CD4-positive, alpha-beta T cell treated with Interleukin-15 for 4 hours (primary cell): ENCODE measurements around the gene LRFN2.
A peak's percentile ranks its signal among the peaks of the same experiment; 100 is the strongest.

Experiments used
- DNase-seq: peaks from one replicate; pipeline ENCODE4 v3.0.0-alpha.2; 2020; ENCODE audit warnings: low spot score

LRFN2 gene

DNA sequence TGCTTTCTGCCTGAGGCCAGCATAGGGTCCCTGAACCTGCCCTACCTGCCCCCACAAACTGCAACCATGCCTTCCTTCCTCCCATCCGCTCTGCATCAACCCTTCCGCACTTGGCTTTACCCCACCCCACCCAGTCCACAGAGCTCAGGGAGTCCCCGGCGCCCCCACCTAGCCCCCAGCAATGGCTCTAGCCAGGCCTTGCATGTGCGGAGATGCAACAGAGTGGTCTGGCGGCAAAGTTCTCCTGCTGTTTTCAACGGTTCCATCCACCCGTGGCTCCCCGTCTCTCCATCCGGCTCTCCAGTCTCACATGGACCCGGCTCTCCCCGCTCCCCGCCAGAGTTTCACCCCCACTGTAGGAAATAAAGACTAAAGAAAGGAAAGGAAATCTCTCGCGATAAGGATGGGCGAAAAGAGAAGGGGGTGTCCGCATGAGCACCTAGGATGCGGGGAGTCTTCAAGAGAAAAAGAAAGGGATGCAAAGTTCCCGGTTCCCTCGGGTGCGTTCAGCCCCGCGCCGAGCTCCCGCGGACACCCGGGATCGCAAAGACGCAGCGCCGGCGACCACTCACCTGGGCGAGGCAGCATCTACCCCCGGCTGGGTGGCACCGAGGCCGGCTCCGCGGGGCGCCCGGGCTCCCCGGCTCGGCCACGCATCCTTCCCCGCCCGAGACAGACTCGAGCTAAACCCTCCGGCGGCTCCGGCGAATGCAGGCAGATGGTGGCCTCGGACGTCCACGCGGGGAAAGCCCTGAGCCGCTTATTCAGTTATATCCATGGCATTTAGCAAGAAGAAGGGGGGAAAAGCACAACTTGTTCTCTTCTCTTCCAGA, 579 bp downstream of the LRFN2 start:
- no peak for DNase-seq

DNA sequence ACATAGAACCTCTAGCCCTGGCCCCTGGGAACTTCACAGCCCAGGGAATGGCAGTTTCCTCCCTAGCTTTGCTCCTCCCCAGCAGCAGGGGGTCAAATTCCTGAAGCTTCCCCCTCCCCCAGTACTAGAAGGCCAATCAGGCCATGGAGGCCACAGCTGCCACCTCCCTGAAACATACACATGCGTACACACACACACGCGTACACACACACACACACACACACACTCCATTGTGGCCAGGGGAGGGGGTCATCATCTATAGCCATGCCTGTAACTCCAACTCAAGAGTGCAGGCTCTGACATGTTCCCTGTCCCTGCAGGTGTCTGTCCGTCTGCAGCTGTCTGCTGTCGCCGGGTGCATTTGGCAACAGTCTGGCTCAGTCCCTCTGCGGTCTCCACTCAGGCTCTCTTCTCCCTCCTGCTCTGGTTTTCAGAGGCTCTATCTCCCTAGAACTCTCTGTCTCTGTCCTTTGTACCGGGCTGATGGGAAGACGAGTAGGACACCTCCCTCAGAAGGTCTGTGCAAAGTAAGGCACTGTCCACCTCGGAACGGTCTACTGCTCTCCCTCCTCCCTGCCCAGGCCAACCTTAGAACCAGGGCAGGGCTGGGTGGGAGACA, 1.4 kb downstream of the LRFN2 start:
- no peak for DNase-seq

DNA sequence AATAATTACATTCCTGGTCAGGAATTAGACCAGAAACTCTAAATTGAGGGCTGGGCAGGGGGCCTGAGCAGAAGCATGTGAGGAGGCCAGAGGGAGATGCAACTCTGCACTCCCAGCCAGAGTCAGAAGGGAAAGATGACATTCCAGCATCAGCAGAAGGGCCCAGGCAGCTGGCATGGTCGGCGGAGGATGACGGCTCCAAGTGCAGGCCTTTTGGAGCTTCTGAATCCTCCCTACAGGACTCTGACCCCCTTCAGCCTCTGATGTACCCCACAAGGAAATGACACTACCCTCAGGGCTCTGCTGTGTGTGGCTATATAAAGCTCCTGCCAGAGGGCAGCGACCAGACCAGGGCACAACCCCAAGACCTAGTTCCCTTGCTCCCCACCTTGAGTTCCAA, 1.9 kb downstream of the LRFN2 start:
- DNase-seq = no peak

DNA sequence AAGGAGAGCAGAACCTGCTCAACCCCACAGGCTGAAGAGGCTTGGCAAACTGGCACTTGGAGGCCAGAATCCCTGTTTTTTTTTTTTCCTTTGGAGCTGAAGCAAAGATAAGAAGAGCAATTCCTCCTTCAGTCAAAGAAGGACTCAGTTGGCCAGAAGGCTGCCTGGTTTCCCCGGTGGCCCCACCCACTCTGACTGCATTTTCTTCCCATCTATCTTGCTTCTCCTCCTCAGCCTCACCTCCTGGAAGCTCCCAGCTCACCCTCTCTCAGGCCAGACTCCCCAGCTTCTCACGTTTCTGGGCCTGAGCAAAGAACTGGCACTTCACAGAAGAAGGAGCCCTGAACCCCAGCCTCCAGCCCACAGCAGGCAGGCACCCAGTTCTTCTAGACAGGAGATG, 2.4 kb downstream of the LRFN2 start:
- no peak for DNase-seq

DNA sequence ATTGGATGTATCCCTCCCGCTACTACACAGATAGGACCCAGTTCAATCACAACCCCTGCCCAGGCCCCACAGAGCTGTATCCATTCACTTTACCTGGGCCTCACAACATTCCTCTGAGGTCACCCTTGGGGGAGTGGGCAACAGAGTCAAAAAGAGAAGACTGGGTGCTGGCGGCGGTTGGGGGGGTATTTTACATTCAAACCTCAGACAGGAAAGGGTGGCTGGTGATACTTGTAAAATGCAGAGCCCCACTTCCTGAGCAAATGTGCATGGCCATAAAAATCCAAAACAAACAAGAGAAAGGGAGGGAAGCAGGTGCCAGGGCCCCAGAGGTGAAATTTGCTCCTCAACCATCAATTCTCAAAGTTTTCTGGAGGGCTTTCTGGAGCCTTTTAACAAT, 3.5 kb downstream of the LRFN2 start:
- DNase-seq = no peak

DNA sequence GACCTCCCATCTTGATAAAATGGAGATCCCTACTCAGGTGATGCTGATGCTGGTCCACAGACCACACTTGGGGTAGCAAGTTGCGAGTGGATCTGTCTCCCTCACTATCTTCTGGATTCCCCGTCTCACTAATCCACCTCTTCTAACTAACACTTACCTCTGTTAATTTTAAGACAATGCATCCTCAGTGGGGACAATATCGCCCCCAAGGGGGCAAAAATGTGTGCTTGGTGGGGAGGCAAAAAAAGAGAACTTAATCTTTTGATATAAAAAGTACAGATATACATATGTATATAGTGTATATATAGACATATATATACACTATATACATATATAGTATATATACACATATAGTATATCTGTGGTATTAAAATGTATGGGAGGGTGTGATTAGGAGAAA, 4.3 kb downstream of the LRFN2 start:
- peak; percentile 17 for DNase-seq

DNA sequence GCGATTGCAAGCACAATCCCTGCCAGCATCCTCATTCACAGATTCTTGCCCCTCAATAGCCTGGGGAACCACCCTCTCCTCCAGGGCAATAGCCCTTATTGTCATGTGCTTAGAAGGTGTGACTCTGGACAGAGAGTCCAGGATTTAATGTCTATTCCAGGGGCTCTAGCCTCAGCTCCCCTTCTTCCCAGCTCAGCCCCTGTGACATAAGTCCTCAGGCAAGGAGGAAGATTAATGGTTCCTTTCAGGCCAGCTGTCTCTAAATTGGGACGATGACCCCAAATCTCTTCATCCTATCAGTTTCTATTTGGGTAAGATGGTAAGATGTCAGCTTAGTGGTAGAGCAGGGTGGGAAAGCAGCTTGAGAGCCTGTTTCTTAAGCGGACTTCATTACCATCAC, 8.1 kb downstream of the LRFN2 start:
- no peak for DNase-seq

DNA sequence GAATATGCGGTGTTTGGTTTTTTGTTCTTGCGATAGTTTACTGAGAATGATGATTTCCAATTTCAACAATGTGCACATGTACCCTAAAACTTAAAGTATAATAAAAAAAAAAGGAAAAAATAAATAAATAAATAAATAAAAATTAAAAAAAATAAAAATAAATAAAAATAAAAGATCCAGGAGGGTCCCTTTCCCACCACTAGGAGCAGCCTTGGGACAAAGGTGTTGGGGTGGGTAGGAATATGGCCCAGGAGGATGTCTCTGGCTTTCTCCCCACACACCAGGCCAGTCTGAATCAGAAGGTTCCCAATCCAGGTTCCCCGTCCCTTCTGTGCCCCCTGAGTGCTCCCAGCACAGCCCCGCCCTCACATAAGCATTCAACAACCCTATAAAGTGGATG, 9.5 kb downstream of the LRFN2 start:
- no peak for DNase-seq

DNA sequence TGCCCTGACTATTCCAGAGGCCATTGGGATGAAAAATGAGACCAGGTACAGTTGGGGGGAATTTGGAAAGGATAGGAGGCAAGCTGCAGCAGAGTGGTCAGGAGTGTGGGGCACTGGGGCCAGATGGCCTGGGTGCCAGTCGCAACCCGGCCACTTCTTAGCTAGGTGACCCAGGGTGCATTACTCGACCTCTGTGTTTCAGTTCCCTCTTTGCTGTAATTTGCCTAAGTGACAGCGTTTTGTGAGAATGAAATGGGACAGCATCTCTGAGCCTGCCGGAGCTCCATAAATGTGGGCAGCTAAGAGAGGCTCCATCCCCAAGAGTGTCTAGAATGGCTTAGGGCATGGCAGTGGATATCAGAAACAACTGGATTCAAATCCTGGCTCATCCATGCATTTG, 13.9 kb downstream of the LRFN2 start:
- no peak for DNase-seq

DNA sequence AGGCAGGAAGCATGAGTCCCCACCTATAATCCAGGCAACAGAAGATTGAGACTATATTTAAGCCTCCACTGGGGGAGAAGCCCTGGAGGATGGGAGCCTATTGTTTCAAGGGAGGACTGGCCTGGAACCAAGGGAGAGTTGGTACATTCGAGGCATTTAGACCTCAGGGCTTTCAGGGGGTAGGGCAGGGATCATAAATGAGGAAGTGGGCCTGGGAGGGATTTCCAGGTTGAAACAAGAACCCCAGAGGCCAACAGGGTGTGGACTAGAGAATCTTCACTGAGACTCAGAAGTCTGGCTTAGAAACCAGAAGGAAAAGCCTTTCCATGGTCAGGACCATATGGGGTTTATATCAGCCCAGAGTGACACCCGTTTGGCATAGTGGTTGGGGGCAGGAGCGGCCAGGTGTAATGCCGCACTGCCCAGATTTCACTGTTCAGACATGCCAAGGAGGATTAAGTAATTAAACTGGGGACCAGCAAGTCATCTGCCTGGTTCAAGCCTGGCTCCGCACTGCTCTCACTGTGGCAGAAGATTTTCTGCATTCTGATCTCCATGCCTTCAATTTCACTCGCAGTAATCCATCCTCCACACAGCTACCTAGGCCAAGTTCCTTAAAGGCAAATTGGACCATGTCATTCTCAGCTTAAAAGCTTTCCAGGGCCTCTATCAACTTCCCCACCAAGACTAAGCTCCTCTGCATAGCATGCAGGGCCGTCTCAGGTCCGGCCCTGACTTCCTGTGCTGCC, 17.8 kb downstream of the LRFN2 start:
- no peak for DNase-seq

DNA sequence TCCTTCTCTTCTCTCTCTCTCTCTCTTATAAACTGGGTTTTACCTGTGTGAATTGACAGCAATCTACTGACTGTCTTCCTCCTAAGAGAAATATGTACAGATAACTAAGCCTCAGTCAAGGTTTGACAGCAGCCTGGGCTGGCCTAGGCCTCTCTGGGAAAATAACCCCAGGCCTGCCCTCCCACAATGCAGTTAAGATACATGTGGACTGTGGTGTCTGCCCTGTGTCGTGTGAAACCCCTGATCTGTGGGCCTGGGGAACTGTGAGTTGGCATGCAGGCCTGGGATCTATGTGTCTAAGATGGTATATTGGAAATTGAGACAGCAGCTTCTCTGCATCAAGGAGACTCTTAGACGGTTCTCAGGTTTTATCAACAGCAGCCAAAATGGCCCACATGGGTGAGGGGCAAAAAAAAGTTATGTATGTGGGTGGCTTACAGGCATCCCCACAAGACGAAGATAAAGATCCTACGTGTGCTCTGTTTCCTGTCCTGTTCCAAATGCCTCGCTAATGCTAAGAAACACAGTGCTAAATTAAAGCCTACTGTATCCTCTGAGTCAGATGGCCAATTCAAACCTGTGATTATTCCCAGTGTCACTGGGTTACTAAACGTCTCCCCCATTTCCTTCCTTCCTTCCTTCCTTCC, 19.0 kb downstream of the LRFN2 start:
- no peak for DNase-seq

DNA sequence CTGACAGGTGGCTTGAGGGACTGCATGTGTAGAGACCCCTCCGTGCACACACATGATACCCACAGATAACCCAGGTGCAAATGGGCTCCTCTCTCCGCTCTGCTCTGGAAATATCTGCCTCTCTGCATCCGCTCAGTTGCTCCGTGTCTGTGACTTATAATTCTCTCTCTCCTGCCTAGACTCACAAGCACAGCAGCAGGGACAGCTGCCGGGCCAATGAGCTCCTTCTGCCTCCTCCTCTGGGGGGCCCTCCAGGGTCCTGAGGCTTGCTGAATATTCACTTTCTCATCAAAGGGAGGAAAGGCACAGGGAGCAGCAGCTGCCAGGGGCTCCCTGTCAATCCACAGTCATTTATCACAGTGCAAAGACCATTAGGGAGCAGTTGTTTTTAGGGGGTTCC, 24.1 kb downstream of the LRFN2 start:
- no peak for DNase-seq

DNA sequence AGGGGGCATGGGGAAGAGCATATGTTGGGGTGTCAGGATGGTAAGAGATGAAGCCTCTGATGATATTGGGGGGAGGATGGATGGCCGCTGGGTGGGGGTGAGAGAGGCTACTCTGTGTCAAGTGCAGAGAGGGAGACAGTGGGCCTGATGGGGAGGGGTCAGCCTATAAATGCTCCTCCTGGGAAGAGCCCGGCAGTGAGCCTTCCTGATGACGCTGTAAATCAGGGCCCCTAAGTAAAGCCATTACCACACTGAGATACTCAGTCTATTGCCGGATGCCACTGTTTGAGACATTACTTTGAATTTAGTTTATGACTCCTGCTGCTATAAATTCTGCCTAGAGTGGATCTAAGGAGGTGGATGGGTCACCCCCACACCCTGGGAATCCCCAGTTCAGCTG, 28.1 kb downstream of the LRFN2 start:
- DNase-seq = no peak

DNA sequence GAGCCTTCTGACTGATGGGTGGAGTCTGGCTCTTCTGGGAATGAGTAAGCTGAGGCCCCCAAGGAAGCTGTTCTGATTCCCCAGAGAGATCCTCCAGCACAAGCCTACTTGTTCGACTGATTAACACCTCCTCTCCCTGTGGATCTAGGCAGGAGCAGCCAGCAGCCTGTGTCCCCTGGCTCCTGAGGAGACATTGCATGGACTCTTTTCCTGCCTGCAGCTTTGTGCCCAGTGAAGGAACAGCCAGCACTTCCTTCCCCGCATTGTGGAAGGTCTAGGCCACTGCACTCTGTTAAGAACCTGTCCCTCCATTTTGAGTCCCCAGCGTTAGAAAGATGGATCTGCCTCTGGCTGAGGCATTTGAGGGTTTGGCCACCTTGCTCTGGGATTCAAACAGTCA, 29.1 kb downstream of the LRFN2 start:
- no peak for DNase-seq

DNA sequence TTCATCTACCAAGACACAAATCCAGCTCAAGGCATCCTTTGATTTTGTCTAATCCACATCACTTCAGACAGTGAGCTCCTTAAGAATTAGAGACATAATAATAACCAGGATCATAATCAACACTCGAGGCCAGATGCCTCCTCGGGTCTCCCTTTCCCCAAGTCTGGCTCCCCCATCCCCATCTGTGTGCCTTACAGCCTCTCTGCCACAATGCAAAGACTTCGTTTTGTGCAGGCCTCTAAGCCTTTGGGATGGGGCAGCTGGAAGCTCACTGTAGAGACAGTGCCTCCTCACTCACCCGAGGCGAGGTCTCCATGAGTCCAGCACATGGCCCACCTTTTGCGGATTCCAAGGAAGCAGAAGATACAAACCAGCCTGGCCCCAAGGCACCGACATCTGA, 30.3 kb downstream of the LRFN2 start:
- no peak for DNase-seq

DNA sequence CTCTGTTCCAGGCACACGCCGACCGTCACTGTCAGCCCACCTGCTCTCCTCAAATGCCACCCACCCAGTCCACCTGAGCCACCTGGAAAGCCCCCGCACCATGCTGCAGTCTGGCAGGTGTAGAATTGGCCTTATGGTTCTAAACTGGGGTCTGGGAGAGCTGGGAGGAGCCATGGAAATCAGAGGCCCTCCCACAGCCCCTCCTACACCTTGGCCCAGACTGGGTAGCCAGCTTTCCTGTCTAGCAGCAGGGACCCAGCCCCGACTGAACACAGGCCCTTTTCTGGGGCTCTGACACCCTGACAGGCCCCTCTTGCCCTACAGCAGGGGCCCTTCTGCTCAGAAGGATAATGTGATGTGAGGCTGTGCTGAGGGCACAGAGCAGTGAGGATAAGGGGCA, 31.1 kb downstream of the LRFN2 start:
- DNase-seq = no peak

DNA sequence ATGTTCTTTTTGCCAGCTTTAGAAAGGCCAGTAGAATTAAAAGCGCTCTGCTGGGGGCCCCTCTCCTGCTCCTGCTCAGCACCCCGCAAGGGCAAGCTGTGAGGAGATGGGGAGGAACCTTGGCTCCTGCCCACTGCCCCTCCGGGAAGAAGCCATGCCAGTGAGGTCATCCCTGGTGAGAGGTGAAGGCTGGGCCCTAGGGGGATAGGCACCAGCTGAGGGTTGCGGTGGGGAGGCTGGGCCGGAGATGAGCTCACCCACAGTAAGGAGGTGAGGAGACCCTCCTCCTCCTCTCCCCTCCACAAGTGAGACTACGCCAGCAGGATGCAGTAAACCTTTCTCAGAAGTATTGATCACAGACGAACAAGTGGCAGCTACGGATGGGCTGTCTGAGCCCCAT, 32.1 kb downstream of the LRFN2 start:
- no peak for DNase-seq

DNA sequence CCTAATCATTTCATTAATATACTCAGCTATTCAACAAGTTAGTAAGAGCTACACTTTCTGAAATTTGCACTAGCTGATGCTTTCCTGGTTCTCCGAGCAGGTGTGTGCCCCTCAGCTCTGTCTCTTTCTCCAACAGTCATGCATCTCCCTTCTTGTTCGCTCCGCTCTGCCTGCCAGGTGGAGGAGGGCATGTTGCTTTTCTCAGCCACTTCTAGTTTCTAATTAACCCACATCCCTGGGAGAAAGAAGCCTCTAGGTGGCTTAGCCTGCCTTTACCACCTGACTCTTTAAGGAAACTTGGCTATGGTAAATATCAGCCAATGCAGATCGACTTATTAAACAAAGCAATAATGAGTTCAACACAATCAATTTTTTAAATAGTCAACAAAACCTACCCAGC, 34.2 kb downstream of the LRFN2 start:
- no peak for DNase-seq

DNA sequence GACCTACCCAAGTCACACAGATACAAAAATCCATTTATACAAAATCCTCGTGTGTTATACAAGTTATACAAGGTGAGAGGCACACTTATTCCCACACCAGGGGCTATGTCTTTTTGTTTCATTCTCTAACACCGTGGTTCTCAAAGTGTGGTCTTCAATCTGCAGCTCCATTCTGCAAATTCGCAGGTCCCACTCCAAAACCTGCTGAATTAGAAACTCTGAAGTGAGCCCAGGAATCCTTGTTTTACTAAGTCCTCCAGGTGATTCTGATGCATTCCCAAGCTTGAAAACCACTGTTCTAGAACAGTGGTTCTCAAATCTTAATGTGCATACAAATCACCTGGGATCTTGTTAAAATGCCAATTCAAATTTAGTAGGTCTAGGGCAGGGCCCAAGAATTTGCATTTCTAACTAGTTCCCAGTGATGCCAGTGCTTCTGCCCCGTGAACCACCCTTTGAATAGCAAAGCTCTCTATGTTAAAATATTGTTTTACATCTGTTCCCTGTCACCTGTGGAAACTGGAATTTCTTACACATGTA, 35.1 kb downstream of the LRFN2 start:
- no peak for DNase-seq

DNA sequence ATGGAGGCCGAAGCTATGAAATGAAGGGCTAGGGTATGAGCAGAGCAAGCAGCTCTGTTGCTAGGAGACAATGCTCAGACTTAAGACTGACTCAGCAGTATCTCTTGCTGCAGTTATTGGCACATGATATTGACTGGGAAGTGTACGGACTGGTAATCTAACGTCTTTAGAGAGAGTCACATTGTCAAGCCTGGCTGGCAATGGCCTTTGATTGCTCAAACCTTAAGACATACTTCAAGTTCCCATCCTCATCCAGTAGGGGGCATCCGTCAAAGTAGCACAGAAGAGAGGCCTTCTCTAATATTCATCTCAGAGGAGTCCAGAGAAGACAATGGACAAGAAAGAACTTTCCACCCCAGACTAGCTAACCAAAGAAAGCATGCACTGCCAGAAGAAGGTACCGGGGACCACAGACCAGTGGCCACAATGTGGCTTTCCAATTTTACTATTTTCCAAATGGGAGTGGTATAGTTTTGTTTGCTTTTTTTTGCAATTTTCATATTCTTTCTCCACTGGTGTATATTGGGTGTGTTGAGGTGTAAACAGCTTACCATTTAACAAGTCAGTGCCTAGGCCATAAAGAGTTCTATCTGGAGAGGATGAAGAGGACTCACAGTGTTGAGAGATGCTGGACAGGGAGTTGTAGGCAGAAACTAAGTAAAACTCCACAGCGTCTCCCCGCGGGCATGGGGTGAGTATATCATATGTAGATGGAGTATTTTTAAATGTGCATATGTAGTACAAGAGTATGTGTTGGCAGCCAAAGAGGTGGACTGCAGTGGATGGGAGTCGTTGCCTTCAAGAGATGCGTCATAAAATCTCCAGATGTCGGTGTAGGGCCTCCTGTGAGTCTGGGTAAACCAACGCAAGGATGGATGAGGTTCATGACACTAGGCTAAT, 36.7 kb downstream of the LRFN2 start:
- peak; percentile 27 for DNase-seq

DNA sequence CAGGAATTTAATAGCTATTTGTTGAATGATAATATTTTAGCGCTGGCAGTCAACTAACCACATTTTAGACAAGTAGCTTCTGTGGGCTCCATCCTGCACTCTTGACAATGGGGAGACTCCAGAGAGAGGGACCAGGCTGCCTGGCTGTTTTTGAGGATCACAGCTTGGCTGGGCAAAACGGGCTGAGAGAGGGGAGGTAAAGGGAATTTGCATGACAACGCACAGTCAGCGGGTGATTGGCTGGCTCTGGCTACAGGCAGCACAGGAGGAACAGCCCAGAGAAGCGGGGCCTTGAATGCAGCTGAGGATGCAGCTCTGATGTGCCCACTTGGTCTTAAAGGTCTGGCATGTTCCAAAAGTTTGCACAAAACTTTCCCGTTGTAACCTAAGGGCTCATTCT, 41.2 kb downstream of the LRFN2 start:
- DNase-seq = no peak
